ENCODE results near the gene RASL12.
"Not testable (repeated sequence)": the region's sequence is repeated elsewhere in the genome, so short reads cannot be mapped to it uniquely, and the experiment has no call there.

RASL12 gene

GRCh38 chr15:65054333-65055200 lies 13.2 kb downstream of the RASL12 start:
- no peak for DNase-seq (ENCODE audit: low read depth)

GRCh38 chr15:65052956-65053355 lies 14.8 kb downstream of the RASL12 start:
- DNase-seq (ENCODE audit: low read depth) = no peak

GRCh38 chr15:65051266-65051665 lies 16.5 kb downstream of the RASL12 start:
- no peak for DNase-seq (ENCODE audit: low read depth)

GRCh38 chr15:65050270-65050669 lies 17.5 kb downstream of the RASL12 start:
- DNase-seq (ENCODE audit: low read depth) = no peak

GRCh38 chr15:65049418-65049840 lies 18.4 kb downstream of the RASL12 start:
- peak; percentile 64 for DNase-seq (ENCODE audit: low read depth)

GRCh38 chr15:65048241-65048640 lies 19.6 kb downstream of the RASL12 start:
- no peak for DNase-seq (ENCODE audit: low read depth)

- no peak for DNase-seq (ENCODE audit: low read depth)
These were observed 22.9 kb downstream of the RASL12 start, which contains the start of gene SLC51B for GRCh38 chr15:65044724-65045481. SLC51B (plus strand) TSS chr15:65045387; CDS start chr15:65050005, 4,618 bp downstream.

GRCh38 chr15:65044218-65044617 lies 23.6 kb downstream of the RASL12 start:
- DNase-seq (ENCODE audit: low read depth) = not testable (repeated sequence)

- no peak for DNase-seq (ENCODE audit: low read depth)
These were observed 24.9 kb downstream of the RASL12 start for GRCh38 chr15:65042776-65043327.

GRCh38 chr15:65041787-65042186 lies 26.0 kb downstream of the RASL12 start:
- no peak for DNase-seq (ENCODE audit: low read depth)

- no peak for DNase-seq (ENCODE audit: low read depth)
These were observed 27.3 kb downstream of the RASL12 start for GRCh38 chr15:65040461-65040860.

- no peak for DNase-seq (ENCODE audit: low read depth)
These were observed 29.0 kb downstream of the RASL12 start for GRCh38 chr15:65038836-65039235.

GRCh38 chr15:65038428-65038827 lies 29.4 kb downstream of the RASL12 start:
- no peak for DNase-seq (ENCODE audit: low read depth)

GRCh38 chr15:65037309-65037708 lies 30.5 kb downstream of the RASL12 start:
- no peak for DNase-seq (ENCODE audit: low read depth)

GRCh38 chr15:65034719-65035118 lies 33.1 kb downstream of the RASL12 start:
- no peak for DNase-seq (ENCODE audit: low read depth)

- DNase-seq (ENCODE audit: low read depth) = no peak
These were observed 34.0 kb downstream of the RASL12 start for GRCh38 chr15:65033659-65034269.

- no peak for DNase-seq (ENCODE audit: low read depth)
These were observed 34.8 kb downstream of the RASL12 start for GRCh38 chr15:65032801-65033537.

- no peak for DNase-seq (ENCODE audit: low read depth)
These were observed 38.0 kb downstream of the RASL12 start for GRCh38 chr15:65029736-65030208.

GRCh38 chr15:65028921-65029735 lies 38.7 kb downstream of the RASL12 start, which contains the start of gene MTFMT:
MTFMT (minus strand) TSS chr15:65029639; CDS start chr15:65029613, 26 bp downstream.
- DNase-seq (ENCODE audit: low read depth) = peak; percentile 9

GRCh38 chr15:65028338-65028737 lies 39.5 kb downstream of the RASL12 start:
- no peak for DNase-seq (ENCODE audit: low read depth)
